ENCODE results near the gene CEP41. TPM values are rescaled to one million over a fixed set of nuclear protein-coding genes. Genes with fewer than 3 reads are reported as not detected.

The CEP41 gene
- total and polyA plus RNA-seq, 10 of the 15 experiments (the other 5 are each of a cell fraction or from before 2014, with no cell fraction given), result 11.4 to 43.0 (median 24.7) TPM

- TF ChIP-seq PAX8 (IDR thresholded peaks at IDR 0.05) (no peak), JUND (IDR thresholded peaks at IDR 0.05; ENCODE audit: low read depth, low read length) (no peak), BRCA1 (IDR thresholded peaks at IDR 0.05; ENCODE audit: low read depth, low read length) (no peak), SKIL (IDR thresholded peaks at IDR 0.05; ENCODE audit: low read depth, poor library complexity, severe bottlenecking) (no peak), MXI1 (IDR thresholded peaks at IDR 0.05; ENCODE audit: low read depth, low read length) (peak; percentile 62; the same call in 1 of the 2 replicates), BMI1 (IDR thresholded peaks at IDR 0.05; ENCODE audit: borderline replicate concordance) (peak; percentile 44; the same call in 1 of the 2 replicates), CBX3 (IDR thresholded peaks at IDR 0.05; ENCODE audit: borderline replicate concordance, low read depth) (no peak), MAX (IDR thresholded peaks at IDR 0.05; ENCODE audit: low read depth, low read length) (no peak), HDAC2 (IDR thresholded peaks at IDR 0.05) (no peak), IRF4 (IDR thresholded peaks at IDR 0.05; ENCODE audit: low read depth, low read length) (no peak), FOXK2 (IDR thresholded peaks at IDR 0.05) (no peak), ZNF217 (IDR thresholded peaks at IDR 0.05) (no peak), NR2C2 (IDR thresholded peaks at IDR 0.05; ENCODE audit: borderline replicate concordance, control insufficient read depth, insufficient read length, low read depth) (no peak), YBX1 (IDR thresholded peaks at IDR 0.05) (no peak), NR2C1 (IDR thresholded peaks at IDR 0.05) (no peak), USF2 (IDR thresholded peaks at IDR 0.05; ENCODE audit: borderline replicate concordance, low read depth, low read length) (no peak), NFYB (IDR thresholded peaks at IDR 0.05; ENCODE audit: insufficient read depth, low read depth, low read length) (no peak), CBX5 (IDR thresholded peaks at IDR 0.05; ENCODE audit: low read depth) (no peak), KAT2A (conservative IDR thresholded peaks at IDR 0.05; ENCODE audit: control insufficient read depth, low read depth, low read length) (no peak), ZNF687 (IDR thresholded peaks at IDR 0.05) (no peak), E2F4 (IDR thresholded peaks at IDR 0.05; ENCODE audit: low read depth, low read length) (no peak), RUNX3 (IDR thresholded peaks at IDR 0.05; ENCODE audit: low read length) (0 out of 2 replicates have a peak, but pooled peaks have one; percentile 19), KDM1A (IDR thresholded peaks at IDR 0.05; ENCODE audit: borderline replicate concordance) (no peak)
Observed at GRCh38 chr7:130365511-130366441, 75.0 kb downstream of the CEP41 start (continued).

Data from GM12878 (cell line).